Measurements from ENCODE around the gene CACNA1B. TPM values are rescaled to one million over a fixed set of nuclear protein-coding genes. Genes with fewer than 3 reads are reported as not detected.

Gene CACNA1B
- total and polyA plus RNA-seq, 8 donors, result 0.15 to 0.34 (median 0.29) TPM; not detected in 1

DNA sequence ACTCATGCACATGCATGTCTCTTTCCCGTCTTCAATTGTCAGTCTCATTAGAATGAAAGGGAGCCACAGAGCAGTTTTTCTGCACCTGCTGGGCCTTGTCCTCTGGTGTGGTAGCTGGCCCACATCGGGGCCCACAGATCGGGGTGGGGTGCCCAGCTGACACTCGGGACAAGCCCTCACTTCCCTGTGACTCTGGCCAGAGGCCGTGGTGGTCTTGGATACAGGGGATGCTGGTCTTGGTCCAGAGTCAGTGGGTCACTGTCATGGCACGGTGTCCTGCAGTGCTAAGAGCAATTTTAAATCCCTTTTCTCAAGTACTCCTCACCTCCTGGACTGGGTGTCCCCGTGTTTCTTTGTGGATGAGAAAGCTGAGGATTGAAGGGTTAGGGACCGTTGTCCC lies 193.2 kb downstream of the CACNA1B start:
- Histone ChIP-seq H3K36me3 (no peaks in the 10 kb centered on the region), H3K27me3 (peaks cover 0 to 32% of the 10 kb centered on the region in 2 donors), H3K9me3 (no peaks in the 10 kb centered on the region), H3K27ac (no peak overlapping the region), H3K4me1 (no peaks in the 10 kb centered on the region), H3K4me3 (no peak overlapping the region)
- ATAC-seq (no peak), DNase-seq (peak in 1 of 4 donors; percentile 45)
- TF ChIP-seq, protein P1, sequence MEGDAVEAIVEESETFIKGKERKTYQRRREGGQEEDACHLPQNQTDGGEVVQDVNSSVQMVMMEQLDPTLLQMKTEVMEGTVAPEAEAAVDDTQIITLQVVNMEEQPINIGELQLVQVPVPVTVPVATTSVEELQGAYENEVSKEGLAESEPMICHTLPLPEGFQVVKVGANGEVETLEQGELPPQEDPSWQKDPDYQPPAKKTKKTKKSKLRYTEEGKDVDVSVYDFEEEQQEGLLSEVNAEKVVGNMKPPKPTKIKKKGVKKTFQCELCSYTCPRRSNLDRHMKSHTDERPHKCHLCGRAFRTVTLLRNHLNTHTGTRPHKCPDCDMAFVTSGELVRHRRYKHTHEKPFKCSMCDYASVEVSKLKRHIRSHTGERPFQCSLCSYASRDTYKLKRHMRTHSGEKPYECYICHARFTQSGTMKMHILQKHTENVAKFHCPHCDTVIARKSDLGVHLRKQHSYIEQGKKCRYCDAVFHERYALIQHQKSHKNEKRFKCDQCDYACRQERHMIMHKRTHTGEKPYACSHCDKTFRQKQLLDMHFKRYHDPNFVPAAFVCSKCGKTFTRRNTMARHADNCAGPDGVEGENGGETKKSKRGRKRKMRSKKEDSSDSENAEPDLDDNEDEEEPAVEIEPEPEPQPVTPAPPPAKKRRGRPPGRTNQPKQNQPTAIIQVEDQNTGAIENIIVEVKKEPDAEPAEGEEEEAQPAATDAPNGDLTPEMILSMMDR (IDR thresholded peaks at IDR 0.05), result no peak
- intact Hi-C loops (cut with DNase I), result no loop called here

DNA sequence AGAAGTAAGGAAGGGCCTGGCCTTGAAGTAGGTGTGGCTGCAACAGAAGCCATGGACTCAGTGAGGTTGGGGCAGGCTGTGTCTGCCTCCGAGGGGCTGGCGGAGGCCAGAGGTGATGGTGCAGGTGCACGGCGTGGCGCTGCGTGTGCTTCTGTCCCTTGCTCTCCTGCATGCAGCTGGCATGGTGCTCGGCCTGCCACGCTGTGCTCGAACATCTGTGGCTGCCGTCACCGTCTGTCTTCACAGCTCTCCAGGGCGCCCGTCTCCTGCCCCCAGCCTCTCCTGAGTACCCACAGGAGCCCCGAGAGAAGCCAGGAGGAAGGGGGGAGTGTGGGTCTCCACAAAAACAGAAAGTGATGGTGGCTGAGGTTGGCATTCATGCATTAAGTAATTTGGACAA lies 193.7 kb downstream of the CACNA1B start:
- Histone ChIP-seq H3K9me3 (no peaks in the 10 kb centered on the region), H3K4me3 (no peak overlapping the region), H3K36me3 (no peaks in the 10 kb centered on the region), H3K27ac (no peak overlapping the region), H3K4me1 (no peaks in the 10 kb centered on the region), H3K27me3 (peaks cover 0 to 29% of the 10 kb centered on the region in 2 donors)
- TF ChIP-seq, protein P1 (IDR thresholded peaks at IDR 0.05), result no peak
- intact Hi-C loops (cut with DNase I), result no loop called here
- no peak for ATAC-seq
- peak in 1 of 4 donors; percentile 50 for DNase-seq

- H3K27ac ChIP-seq, result no peak overlapping the region
- no peak overlapping the region for H3K4me3 ChIP-seq
These were observed 194.1 kb downstream of the CACNA1B start for GRCh38 chr9:138071731-138072130.

DNA sequence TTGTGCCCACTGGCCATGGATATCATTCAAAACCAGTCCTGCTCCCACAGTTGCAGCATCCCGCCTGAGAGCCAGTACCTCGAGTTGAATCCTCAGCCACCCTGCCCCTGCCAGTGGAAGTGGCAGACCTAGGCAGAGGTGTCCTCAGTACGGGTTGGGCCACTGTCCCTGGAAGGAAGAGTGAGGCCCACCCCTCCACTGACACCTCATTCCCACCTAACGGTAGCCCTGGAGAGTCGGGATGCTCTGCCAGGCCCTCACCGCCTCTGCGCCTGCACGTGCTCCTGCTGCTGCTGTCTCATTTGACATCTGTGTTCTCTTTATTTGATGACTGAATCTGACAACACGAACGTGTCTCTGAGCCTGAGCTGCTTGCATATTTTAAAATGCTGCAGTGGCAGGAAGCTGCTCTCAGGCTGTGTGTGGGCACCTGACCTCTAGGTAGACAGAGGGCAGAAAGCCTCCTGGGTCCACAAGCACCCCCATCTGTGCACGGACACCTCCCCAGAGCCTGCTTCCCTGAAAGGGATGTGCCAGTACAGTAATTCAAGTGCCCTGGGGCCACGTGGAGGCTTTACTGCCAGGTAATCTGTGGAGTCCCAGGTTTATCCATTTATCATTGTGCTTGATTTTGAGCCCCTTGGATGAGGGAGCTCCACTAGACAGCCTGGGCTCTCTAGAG lies 194.7 kb downstream of the CACNA1B start:
- ATAC-seq, result no peak
- Histone ChIP-seq H3K4me1 (no peaks in the 10 kb centered on the region), H3K36me3 (no peaks in the 10 kb centered on the region), H3K9me3 (no peaks in the 10 kb centered on the region), H3K27ac (no peak overlapping the region), H3K4me3 (no peak overlapping the region), H3K27me3 (peaks cover 0 to 27% of the 10 kb centered on the region in 2 donors)
- DNase-seq, result no peak
- intact Hi-C loops (cut with DNase I), result no loop called here
- TF ChIP-seq, protein P1 (IDR thresholded peaks at IDR 0.05), result no peak

More at GRCh38 chr9:138071731-138072130, 194.1 kb downstream of the CACNA1B start:
- H3K36me3 ChIP-seq, result no peaks in the 10 kb centered on the region
- no peak for DNase-seq
- H3K4me1 ChIP-seq, result no peaks in the 10 kb centered on the region
- ATAC-seq, result no peak
- no peaks in the 10 kb centered on the region for H3K9me3 ChIP-seq
- TF ChIP-seq, protein P1 (IDR thresholded peaks at IDR 0.05), result no peak
- H3K27me3 ChIP-seq, result peaks cover 0 to 29% of the 10 kb centered on the region in 2 donors
- intact Hi-C loops (cut with DNase I), result no loop called here

- no peaks in the 10 kb centered on the region for H3K4me1 ChIP-seq
- H3K27ac ChIP-seq, result no peak overlapping the region
- TF ChIP-seq, protein P1 (IDR thresholded peaks at IDR 0.05), result no peak
- H3K36me3 ChIP-seq, result no peaks in the 10 kb centered on the region
- ATAC-seq (no peak), DNase-seq (peak in 1 of 4 donors; percentile 58)
- H3K27me3 ChIP-seq, result peaks cover 0 to 22% of the 10 kb centered on the region in 2 donors
- no peak overlapping the region for H3K4me3 ChIP-seq
- intact Hi-C loops (cut with DNase I), result no loop called here
- H3K9me3 ChIP-seq, result no peaks in the 10 kb centered on the region
These were observed 195.3 kb downstream of the CACNA1B start for GRCh38 chr9:138072897-138073296.

All from left lung (tissue), 10 donors.